Caki2 (cell line): ENCODE data around the gene ZNF555. TPM values are rescaled to one million over a fixed set of nuclear protein-coding genes. Genes with fewer than 3 reads are reported as not detected.
"Not testable (repeated sequence)": the region's sequence is repeated elsewhere in the genome, so short reads cannot be mapped to it uniquely, and the experiment has no call there.

ENCODE experiments used
- DNase-seq: peaks from one replicate; pipeline ENCODE4 v3.0.0-alpha.2; 2015; ENCODE audit warnings: low read depth
- in situ Hi-C: cut with HindIII; loops from 2 replicates; pipeline ENCODE4 v1.10.0; 2016; ENCODE audit warnings: low sequenced_read_pairs, low pct_unique_long_range_greater_than_20kb, mixed read lengths
- total RNA-seq: library from RNA; depleted of rRNA; stranded (reverse); fragments of >200 nt; shearing (Covaris generic); gene quantifications from 2 replicates; pipeline ENCODE4 v1.2.3, GENCODE V29; 2014; ENCODE audit warnings: low replicate concordance

ZNF555 gene
- total RNA-seq, 1 experiment from 2014 or later, result 3.9 TPM

DNA sequence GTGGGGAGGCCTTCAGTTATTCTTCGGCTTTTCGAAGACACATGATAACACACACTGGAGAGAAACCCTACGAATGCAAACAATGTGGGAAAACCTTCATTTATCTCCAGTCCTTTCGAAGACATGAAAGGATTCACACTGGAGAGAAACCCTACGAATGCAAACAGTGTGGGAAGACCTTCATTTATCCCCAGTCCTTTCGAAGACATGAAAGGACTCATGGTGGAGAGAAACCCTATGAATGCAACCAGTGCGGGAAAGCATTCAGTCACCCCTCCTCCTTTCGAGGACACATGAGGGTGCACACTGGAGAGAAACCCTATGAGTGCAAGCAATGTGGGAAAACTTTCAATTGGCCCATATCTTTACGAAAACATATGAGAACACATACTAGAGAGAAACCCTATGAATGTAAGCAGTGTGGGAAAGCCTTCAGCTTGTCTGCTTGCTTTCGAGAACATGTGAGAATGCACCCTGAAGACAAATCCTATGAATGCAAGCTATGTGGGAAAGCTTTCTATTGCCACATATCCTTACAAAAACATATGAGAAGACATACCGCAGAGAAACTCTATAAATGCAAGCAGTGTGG is 11.8 kb downstream of the ZNF555 start:
- in situ Hi-C loops, result no loop called here
- no peak for DNase-seq

GRCh38 chr19:2854849-2855248 is 13.6 kb downstream of the ZNF555 start:
- in situ Hi-C loops, result no loop called here
- no peak for DNase-seq

- DNase-seq, result no peak
- in situ Hi-C loops, result no loop called here
These were observed 15.3 kb downstream of the ZNF555 start for GRCh38 chr19:2856457-2857050.

- in situ Hi-C loops, result no loop called here
- DNase-seq, result no peak
These were observed 17.6 kb downstream of the ZNF555 start for GRCh38 chr19:2858864-2859263.

GRCh38 chr19:2863816-2864215 is 22.5 kb downstream of the ZNF555 start:
- DNase-seq, result no peak
- in situ Hi-C loops, result no loop called here

DNA sequence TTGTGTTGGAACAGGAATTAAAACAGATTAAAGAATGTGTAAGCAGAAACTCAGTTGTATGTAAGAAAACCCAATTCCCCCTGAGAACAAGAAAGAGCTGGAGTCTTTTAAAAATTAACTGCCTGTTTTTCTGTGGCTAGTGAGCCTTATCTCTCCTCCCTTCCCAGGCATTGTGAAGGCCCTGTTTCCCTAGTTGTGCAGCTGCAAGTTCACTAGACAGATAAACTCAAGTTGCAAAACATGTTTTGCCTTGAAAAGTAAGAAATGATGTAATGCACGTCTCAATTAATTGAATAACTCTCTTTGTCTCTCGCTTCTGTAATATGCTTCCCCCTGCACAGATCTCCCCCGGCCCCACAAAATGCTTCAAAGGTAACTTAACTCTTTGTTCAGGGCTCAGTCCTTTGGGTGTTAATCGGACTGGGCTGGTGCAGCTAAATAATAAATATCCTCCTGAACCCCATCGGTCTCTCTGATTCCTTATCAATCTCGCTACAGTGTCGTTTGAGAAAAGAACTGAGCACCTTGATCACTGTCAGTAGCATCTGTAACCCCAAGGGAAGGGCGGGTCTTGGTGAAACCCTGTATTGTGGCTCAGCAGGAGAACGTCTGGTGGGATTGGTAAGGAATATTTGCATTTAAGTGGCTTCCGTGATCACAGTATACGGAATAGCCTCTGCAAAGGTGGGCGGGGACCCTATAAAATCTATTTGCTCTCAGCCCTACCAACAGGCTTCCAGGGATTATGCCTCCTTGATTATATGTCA is 24.2 kb downstream of the ZNF555 start:
- DNase-seq, result no peak

DNA sequence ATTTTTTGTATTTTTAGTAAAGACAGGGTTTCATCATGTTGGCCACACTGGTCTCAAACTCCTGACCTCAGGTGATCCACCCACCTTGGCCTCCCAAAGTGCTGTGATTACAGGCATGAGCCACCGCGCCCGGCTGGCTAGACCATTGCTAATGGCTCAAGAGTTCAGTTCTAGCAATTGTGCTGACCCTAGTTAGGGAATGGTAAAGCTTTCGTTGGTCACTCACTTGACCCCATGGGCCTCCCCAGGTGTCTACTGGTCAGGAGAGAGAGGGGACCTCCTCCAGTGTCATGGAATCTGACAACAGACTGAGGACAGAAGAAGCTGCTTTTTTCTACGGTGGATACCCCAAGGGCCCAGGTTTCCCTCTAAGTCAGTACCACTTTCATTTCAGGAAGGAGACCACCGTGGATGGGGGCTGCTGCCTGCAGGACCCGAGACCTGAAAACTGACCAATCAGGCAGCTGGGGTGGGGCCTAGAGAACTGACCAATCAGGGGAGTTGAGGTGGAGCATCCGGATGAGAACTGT is 25.3 kb downstream of the ZNF555 start:
- in situ Hi-C loops, result no loop called here
- no peak for DNase-seq

More for the DNA sequence above, 24.2 kb downstream of the ZNF555 start:
- in situ Hi-C loops, result no loop called here

GRCh38 chr19:2867025-2867991 is 26.0 kb downstream of the ZNF555 start, which contains the start of gene ZNF556:
ZNF556 (plus strand) TSS chr19:2867335; CDS start chr19:2867422, 87 bp downstream.
- in situ Hi-C loops, result no loop called here
- peak; percentile 71 for DNase-seq

DNA sequence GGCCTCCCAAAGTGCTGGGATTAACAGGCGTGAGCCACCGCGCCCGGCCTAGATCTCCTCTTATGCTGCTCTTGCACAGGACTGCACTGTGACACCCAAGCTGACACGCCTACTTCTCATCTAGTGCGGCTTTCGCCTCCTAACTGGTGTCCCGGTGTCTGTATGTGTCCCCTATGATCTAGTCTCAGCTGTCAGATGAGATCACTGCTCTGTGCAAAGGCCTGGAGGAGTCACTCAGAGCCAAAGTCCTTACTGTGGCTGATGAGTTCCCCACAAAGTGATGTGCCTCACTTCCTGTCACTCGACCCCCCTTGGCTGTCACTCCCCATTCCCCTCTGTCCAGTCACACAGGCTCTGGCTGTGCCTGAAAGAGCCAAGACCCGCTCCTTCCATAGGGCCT is 28.3 kb downstream of the ZNF555 start:
- no peak for DNase-seq
- in situ Hi-C loops, result no loop called here

- DNase-seq, in situ Hi-C loops: not testable (repeated sequence)
These were observed 30.9 kb downstream of the ZNF555 start for GRCh38 chr19:2872175-2872574.

- no peak for DNase-seq
- in situ Hi-C loops, result no loop called here
These were observed 36.4 kb downstream of the ZNF555 start for GRCh38 chr19:2877398-2878331.

DNA sequence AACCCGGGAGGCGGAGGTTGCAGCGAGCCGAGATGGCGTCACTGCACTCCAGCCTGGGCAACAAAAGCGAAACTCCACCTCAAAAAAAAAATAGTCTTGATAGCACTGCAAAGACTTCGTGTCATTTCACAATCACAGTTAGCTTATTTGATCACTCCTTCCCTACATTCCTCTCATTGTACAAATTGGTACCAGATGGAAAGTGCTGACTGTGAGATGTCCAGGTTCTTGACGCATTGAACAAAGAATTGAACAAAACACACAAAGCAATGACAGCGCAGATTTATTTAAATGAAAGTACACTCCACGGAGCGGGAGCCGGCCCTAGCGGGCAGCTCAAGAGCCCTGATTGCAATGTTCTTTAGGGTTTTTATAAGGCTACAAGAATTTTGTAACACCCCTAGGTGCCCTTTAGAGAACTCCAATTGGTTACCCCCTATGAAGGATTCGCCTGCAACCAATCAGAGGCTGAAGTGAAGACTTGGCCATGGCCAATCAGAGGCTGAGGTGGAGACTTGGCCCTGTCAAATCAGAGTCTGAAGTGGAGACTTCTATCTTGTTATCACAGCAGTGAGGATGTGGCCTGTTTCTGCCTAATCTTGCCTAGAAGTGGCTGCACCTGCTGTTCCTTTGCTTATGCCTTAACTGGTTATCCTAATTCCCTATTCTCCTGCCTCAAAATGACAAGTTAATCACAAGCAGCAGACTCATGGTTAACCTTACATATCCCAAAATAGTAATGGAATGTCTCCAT is 42.6 kb downstream of the ZNF555 start:
- no peak for DNase-seq
- in situ Hi-C loops, result no loop called here

DNA sequence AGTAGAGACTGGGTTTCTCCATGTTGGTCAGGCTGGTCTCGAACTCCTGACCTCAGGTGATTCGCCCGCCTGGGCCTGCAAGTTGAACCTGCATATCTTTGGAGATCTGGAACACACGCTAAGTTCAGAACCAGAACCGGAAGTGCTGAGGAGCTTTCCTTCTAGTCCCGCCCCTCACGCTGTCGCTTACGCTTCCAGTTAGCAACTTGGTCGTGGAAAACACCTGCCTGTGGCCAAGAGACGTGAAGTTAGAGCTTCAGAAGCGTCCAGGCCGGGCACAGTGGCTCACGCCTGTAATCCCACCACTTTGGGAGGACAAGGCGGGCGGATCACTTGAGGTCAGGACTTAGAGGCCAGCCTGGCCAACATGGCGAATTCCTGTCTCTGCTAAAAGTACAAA is 44.5 kb downstream of the ZNF555 start:
- in situ Hi-C loops, result no loop called here
- no peak for DNase-seq

DNA sequence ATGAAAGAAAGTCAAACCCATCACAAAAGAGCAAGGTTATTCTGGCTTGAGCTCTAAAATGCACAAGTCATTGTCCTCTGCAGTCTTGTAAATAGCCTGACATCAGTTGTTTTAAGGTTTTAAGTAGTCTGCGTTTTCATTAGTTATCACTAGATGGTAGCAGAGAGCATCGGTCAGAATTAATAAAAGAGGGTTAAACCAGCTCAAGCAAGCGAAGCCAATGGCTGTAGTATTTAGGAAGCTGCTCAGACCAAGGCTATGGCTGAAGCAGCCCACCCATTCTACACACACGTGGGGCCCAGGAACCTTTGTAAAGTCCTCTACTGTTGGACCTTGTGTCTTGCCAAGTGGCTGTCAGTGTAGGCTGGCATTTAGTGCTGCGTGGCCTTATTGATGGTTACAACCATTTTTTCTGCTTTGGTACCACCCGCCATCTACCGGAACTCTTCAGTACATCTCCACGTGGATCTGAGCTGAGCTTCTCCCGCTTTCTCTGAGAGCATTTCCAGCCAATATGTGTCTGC is 46.2 kb downstream of the ZNF555 start:
- DNase-seq, result peak; percentile 44
- in situ Hi-C loops, result no loop called here

DNA sequence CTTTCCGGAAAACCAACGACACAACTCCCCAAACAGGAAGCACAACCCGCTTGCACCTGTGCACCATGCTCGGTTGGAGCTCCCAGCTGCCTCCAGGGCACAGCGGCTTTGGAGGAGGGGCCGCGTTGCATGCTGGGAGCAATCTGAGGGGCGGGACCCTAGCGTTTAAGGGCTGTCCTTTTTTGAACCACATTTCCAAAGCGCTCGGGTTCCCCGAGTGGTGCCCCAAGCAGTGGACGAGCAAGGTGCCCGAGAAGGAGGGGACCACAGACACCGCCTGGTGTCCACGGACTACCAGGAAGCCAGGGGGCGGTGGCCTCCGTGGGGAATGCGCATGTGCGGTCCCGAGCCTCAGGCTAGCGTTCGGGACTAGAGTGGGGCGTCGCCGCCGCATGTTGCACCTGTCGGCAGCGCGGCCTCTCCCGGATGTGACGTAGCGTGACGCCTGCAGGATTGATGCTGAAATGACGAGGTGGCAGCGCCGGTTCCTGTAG is 47.5 kb downstream of the ZNF555 start:
- in situ Hi-C loops, result no loop called here
- no peak for DNase-seq

DNA sequence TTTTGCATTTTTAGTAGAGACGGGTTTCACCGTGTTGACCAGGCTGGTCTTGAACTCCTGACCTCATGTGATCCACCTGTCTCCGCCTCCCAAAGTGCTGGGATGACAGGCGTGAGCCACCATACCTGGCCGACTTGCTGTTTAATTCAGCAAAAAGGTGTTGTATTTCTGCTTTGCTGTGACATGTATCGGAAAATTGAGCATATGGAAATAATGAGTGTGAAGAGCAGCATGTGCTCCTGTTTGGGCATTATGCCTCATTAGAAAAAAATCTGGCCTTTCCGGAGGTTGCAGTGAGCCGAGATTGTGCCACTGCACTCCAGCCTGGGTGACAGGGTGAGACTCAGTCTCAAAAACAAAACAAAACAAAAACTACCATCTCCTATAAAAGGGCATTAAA is 49.3 kb downstream of the ZNF555 start:
- DNase-seq, in situ Hi-C loops: not testable (repeated sequence)
